Natural killer cell (primary cell): Measurements from ENCODE around the gene PRKCB. TPM values are rescaled to one million over a fixed set of nuclear protein-coding genes. Genes with fewer than 3 reads are reported as not detected.

Experiments used
- ATAC-seq, 3 donors: fragments of 150-1000 bp in 2 of 3; fragments of 200-7000 bp in 1 of 3; cut with Tn5 transposase; 1 replicate in 1 of 3; 2 replicates in 2 of 3; pipeline ENCODE4 v1.10.0; 2021; ENCODE audit warnings: mild to moderate bottlenecking in 2 of 3, moderate library complexity in 2 of 3
- DNase-seq, 2 donors: peaks; one replicate each; pipeline versions ENCODE4 v3.0.0 to v3.0.0-alpha.2; 2013 to 2021; ENCODE audit warnings: mixed read lengths in 1 of 2
- H3K27ac ChIP-seq: one replicate; pipeline ENCODE4 v1.5.1; 2013; ENCODE audit warnings: mild to moderate bottlenecking, low read length
- H3K27me3 ChIP-seq: one replicate; pipeline ENCODE4 v1.6.1; 2013; ENCODE audit warnings: low read length; ENCODE audit not compliant: control insufficient read depth, insufficient read depth
- H3K36me3 ChIP-seq: one replicate; pipeline ENCODE4 v1.6.1; 2013; ENCODE audit warnings: low read length; ENCODE audit not compliant: control insufficient read depth, insufficient read depth
- H3K4me1 ChIP-seq: one replicate; pipeline ENCODE4 v1.6.1; 2013; ENCODE audit warnings: low read length; ENCODE audit not compliant: control insufficient read depth, insufficient read depth
- H3K4me3 ChIP-seq: one replicate; pipeline ENCODE4 v1.5.1; 2013; ENCODE audit warnings: low read length
- H3K9me3 ChIP-seq: one replicate; pipeline ENCODE4 v1.6.1; 2013; ENCODE audit warnings: low read length; ENCODE audit not compliant: control insufficient read depth, insufficient read depth
- H3K27ac Mint-ChIP-seq, 2 donors: one replicate each; pipeline ENCODE4 v1.8.0; 2022; ENCODE audit warnings: mild to moderate bottlenecking in 2 of 2, mixed read lengths in 2 of 2, moderate library complexity in 1 of 2
- H3K27me3 Mint-ChIP-seq, 2 donors: one replicate each; pipeline ENCODE4 v1.8.0; 2022; ENCODE audit warnings: low read depth in 2 of 2, mixed read lengths in 2 of 2
- H3K36me3 Mint-ChIP-seq: one replicate; pipeline ENCODE4 v1.8.0; 2022; ENCODE audit warnings: mixed read lengths
- H3K4me1 Mint-ChIP-seq, 2 donors: one replicate each; pipeline ENCODE4 v1.8.0; 2022; ENCODE audit warnings: mixed read lengths in 2 of 2
- H3K4me3 Mint-ChIP-seq: one replicate; pipeline ENCODE4 v1.8.0; 2022; ENCODE audit warnings: mild to moderate bottlenecking, moderate library complexity, mixed read lengths
- H3K9me3 Mint-ChIP-seq, 2 donors: one replicate each; pipeline ENCODE4 v1.8.0; 2022; ENCODE audit warnings: mixed read lengths in 2 of 2
- WGBS: methylation state at CpG from one replicate; pipeline ENCODE4 v1.1.7; 2013; ENCODE audit warnings: missing lambda C conversion rate; ENCODE audit not compliant: insufficient coverage; 5-methylcytosine and 5-hydroxymethylcytosine counted together
- intact Hi-C: fragments of 100-400 bp; cut with micrococcal nuclease; formaldehyde crosslinking; loops from one replicate; pipeline ENCODE4 v1.14.2; 2022
- total RNA-seq, 4 donors: library from RNA; stranded (reverse); fragments of 120-200 nt in 1 of 4; gene quantifications; one replicate each; pipeline versions ENCODE4 v1.2.3 to v1.2.4, GENCODE V29; 2013 to 2022
- TF ChIP-seq, protein P1 (sequence below): fragments of 200-600 bp; IDR thresholded peaks from one replicate; pipeline ENCODE4 v1.8.0; 2022; ENCODE audit warnings: antibody characterized with exemption

PRKCB gene
- total RNA-seq, 3 donors from 2014 or later (not counting 1 experiment from before 2014, with no cell fraction given): 182 to 222 (median 183) TPM

DNA sequence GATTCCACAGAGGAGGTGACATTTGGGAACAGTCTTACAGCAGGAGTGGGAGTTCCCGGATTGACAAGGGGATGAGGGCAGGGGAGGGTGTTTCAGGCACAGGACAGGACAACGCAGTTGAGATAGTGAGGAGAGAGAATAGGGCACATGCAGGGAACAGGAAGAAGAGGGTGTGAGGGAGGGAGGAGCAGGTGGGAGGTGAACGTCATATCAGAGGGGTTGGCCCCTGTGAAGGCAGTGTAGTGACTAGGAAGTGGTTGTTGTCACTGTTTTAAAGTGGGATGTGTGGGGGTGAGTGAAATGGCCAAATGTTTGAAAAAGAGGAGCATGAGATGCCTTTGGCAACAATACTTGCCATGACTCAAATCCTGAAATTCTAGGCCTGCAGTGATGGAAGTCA is 12.2 kb downstream of the PRKCB start:
- H3K9me3 ChIP-seq: no peaks in the 10 kb centered on the region
- TF ChIP-seq, protein P1, sequence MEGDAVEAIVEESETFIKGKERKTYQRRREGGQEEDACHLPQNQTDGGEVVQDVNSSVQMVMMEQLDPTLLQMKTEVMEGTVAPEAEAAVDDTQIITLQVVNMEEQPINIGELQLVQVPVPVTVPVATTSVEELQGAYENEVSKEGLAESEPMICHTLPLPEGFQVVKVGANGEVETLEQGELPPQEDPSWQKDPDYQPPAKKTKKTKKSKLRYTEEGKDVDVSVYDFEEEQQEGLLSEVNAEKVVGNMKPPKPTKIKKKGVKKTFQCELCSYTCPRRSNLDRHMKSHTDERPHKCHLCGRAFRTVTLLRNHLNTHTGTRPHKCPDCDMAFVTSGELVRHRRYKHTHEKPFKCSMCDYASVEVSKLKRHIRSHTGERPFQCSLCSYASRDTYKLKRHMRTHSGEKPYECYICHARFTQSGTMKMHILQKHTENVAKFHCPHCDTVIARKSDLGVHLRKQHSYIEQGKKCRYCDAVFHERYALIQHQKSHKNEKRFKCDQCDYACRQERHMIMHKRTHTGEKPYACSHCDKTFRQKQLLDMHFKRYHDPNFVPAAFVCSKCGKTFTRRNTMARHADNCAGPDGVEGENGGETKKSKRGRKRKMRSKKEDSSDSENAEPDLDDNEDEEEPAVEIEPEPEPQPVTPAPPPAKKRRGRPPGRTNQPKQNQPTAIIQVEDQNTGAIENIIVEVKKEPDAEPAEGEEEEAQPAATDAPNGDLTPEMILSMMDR: no peak
- peaks cover 25% of the 10 kb centered on the region for H3K4me1 ChIP-seq
- peak overlapping the region; percentile 81 for H3K27ac Mint-ChIP-seq
- no peaks in the 10 kb centered on the region for H3K27me3 Mint-ChIP-seq
- peak overlapping the region; percentile 36 for H3K27ac ChIP-seq
- H3K9me3 Mint-ChIP-seq: no peaks in the 10 kb centered on the region
- intact Hi-C loops: loop anchor here (1.0 to 2.0 kb wide), 2 partner anchors 13 to 15 kb away; partner anchors contain the start of gene PRKCB
- H3K4me1 Mint-ChIP-seq: peaks cover 71 to 84% of the 10 kb centered on the region in 2 donors
- peaks cover 11% of the 10 kb centered on the region for H3K36me3 ChIP-seq
- H3K27me3 ChIP-seq: no peaks in the 10 kb centered on the region
- WGBS: 34% methylated on average over 3 of the region's 3 CpGs
- DNase-seq: peak in 1 of 2 donors; percentile 82
- peak; percentile 96 to 98 (median 97) for ATAC-seq
- H3K4me3 Mint-ChIP-seq: peak overlapping the region; percentile 92
- no peaks in the 10 kb centered on the region for H3K36me3 Mint-ChIP-seq
- no peak overlapping the region for H3K4me3 ChIP-seq

- peaks cover 11% of the 10 kb centered on the region for H3K36me3 ChIP-seq
- no peaks in the 10 kb centered on the region for H3K27me3 Mint-ChIP-seq
- DNase-seq (no peak), ATAC-seq (peak in 2 of 3 donors; percentile 39 to 43)
- peaks cover 28% of the 10 kb centered on the region for H3K4me1 ChIP-seq
- no peaks in the 10 kb centered on the region for H3K36me3 Mint-ChIP-seq
- intact Hi-C loops: loop anchor here (1.0 to 2.0 kb wide), 2 partner anchors 14 kb away; partner anchors contain the start of gene PRKCB
- no peak overlapping the region for H3K4me3 ChIP-seq
- peaks cover 81 to 90% of the 10 kb centered on the region in 2 donors for H3K4me1 Mint-ChIP-seq
- 8% methylated on average over 9 of the region's 9 CpGs for WGBS
- no peaks in the 10 kb centered on the region for H3K9me3 ChIP-seq
- H3K4me3 Mint-ChIP-seq: peak overlapping the region; percentile 92
- TF ChIP-seq, protein P1: no peak
- no peaks in the 10 kb centered on the region for H3K9me3 Mint-ChIP-seq
- H3K27me3 ChIP-seq: no peaks in the 10 kb centered on the region
- peak overlapping the region; percentile 36 for H3K27ac ChIP-seq
- peak overlapping the region; percentile 81 for H3K27ac Mint-ChIP-seq
These were observed 13.2 kb downstream of the PRKCB start for GRCh38 chr16:23848958-23849357.

- Mint-ChIP-seq H3K4me1 (peaks cover 95% of the 10 kb centered on the region in 2 donors), H3K36me3 (no peaks in the 10 kb centered on the region), H3K4me3 (no peak overlapping the region), H3K27ac (peak overlapping the region in 1 of 2 donors; percentile 26), H3K9me3 (no peaks in the 10 kb centered on the region), H3K27me3 (no peaks in the 10 kb centered on the region)
- Histone ChIP-seq H3K36me3 (no peaks in the 10 kb centered on the region), H3K4me3 (no peak overlapping the region), H3K4me1 (peaks cover 44% of the 10 kb centered on the region), H3K27ac (no peak overlapping the region), H3K27me3 (no peaks in the 10 kb centered on the region), H3K9me3 (no peaks in the 10 kb centered on the region)
- no peak for DNase-seq
- ATAC-seq: no peak
- TF ChIP-seq, protein P1: no peak
- intact Hi-C loops: no loop called here
- WGBS: 42% methylated on average over 5 of the region's 5 CpGs
These were observed 17.2 kb downstream of the PRKCB start for GRCh38 chr16:23852794-23853562.
